Right renal cortex interstitium (tissue), 3 donors: ENCODE data around the gene MOCS1. TPM values are rescaled to one million over a fixed set of nuclear protein-coding genes. Genes with fewer than 3 reads are reported as not detected.
A peak's percentile ranks its signal among the peaks of the same experiment; 100 is the strongest.

Source experiments
- DNase-seq, 3 donors: peaks; one replicate each; pipeline ENCODE4 v3.0.0-alpha.2; 2013; ENCODE audit warnings: low read depth in 3 of 3, low spot score in 2 of 3
- polyA plus RNA-seq, 3 donors: library from polyadenylated mRNA; unstranded; fragments of 120-200 nt; gene quantifications; one replicate each; pipeline ENCODE4 v1.2.1, GENCODE V29; 2013; ENCODE audit not compliant: insufficient read length in 3 of 3

The MOCS1 gene
- polyA plus RNA-seq, 3 donors: 10.3 to 12.3 (median 10.6) TPM

DNA sequence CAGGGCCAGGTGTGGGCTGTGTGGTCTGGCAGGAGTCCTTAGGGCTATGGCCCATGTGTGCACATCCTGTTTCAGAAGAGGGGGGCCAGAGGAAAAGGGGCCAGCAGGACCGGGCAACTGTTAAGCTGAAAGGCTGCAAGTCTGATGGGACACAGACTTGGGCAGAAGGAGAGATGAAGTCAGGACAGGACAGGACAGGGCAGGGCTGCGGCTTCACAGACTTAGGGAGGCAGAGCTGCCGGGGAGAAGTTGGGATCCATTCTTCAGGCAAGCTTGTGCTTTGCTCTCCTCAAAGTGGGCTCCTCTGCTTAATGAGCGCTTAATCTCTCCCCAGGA, 28.7 kb downstream of the MOCS1 start:
- DNase-seq: no peak

DNA sequence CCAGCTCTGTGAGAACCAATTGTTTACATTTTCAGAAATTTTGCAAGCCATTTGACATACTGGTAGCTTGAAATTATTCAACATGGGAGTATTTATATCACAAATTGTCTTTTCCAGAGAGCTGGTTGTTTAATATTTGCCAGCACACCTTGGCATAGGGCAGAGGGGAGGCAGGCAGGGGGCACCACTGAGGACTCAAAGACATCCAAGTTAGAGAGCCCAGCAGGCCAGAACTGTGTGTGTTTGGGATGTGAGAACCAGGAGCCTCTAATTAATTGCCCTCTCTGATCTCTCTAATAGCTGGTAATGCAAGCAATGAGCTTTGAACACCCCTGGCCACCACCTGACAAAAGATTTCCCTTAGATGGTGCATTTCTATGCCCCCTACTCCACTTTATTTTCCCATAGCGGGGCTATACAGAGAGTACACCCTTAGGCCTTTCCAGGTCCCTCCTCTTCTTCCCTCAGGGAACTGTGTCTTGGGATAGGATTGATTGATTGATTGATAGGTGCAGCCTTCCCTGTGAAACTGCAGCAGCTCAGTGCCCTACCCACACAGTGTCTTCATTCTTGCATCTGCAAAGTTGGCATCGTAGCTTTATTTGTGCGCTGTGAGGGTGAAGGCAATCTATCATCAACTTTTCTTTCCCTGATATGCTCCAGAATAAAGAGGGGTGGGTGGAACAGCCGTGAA, 29.2 kb downstream of the MOCS1 start:
- no peak for DNase-seq

DNA sequence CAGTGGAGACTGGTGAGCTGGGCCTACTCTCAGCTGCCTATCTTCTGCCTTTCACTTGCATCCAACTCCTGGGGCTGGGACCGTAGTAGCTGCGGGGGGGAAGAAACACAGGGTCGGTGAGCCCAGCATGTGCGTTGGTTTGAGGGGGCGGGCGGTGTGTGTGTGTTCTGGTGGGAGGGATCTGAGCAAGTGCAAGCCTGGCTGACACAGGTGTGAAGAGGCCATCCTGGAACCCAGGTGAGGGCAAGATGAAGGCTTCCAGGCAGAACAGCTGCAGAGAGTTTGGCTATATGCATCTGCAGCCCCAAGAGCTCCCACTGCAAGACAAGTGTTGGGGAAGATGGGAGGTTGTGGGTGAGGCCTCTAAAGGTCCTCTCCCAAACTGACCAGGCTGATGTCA, 30.6 kb downstream of the MOCS1 start:
- no peak for DNase-seq

DNA sequence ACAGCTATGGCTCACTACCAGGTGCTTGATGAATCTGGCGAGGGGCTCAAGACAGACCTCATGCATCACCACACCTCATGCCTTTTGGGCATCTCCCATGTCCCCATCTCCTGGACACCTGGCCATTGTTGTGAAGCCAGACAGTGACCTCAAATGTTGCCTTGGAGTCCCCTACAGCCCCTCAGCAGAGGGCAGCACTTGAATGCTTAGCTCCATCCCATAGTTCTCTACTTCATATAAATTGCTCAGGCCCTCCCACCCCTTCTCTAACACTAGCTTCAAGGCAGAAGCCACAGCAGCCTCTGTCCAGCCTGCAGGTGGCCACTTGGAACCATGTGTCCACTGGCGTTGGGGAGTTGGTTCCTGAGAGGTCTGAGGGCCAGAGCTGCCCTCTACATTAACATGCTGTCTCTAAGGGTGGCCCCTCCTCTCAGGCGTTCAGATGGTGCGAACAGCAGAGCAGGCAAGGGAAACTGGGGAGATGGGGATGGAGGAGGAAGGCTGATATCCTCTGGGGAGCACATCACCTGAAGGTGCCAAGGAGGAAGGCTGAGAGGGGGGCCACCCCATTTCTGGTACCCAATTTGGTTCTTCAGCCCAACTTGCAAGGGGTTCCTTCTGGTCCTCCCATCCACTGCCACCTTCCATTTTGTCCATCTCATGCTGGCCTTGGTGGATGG, 31.3 kb downstream of the MOCS1 start:
- DNase-seq: no peak

- DNase-seq: no peak
These were observed 32.1 kb downstream of the MOCS1 start for GRCh38 chr6:39902136-39902535.

GRCh38 chr6:39901670-39902069, 32.6 kb downstream of the MOCS1 start:
- no peak for DNase-seq

DNA sequence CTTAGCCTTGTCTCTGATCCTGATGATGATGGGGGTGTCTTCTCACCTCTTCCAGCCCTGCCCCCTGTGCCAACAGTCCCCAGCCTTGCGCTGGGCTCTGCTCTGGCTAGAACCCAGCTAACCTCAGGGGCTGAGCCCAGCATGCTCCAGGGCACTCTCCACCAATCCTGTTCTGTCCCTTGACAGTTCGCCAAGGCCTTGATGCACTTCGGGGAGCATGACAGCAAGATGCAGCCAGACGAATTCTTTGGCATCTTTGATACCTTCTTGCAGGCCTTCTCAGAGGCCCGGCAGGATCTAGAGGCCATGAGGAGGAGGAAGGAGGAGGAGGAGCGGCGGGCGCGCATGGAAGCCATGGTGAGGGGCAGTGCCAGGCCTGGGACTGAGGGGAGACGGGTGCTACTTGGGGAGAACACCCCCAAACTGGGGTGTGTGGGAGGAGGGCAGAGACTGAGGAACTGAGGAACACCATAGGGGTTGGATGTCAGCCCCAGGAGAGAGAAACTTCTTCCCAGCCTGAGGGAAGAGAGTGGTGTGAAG, 33.1 kb downstream of the MOCS1 start:
- no peak for DNase-seq

- DNase-seq: no peak
These were observed 34.5 kb downstream of the MOCS1 start for GRCh38 chr6:39899554-39900295.

GRCh38 chr6:39898625-39899024, 35.6 kb downstream of the MOCS1 start:
- DNase-seq: no peak

GRCh38 chr6:39897698-39898097, 36.6 kb downstream of the MOCS1 start:
- no peak for DNase-seq

DNA sequence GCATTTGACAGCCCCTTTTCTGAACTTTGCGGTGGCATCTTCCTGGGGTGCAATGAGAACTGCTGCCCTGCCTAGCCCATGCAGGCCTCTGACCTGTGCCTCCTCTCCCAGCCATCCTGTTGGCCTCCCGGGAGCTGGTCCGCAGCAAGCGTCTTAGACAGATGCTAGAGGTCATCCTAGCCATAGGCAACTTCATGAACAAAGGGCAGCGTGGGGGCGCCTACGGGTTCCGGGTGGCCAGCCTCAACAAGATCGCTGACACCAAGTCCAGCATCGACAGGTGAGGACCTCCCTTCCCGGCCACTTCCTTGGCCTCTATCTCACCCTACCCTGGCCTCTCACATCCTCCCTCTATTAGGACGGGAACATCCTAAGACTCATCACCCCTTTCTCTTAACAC, 37.6 kb downstream of the MOCS1 start:
- DNase-seq: no peak

DNA sequence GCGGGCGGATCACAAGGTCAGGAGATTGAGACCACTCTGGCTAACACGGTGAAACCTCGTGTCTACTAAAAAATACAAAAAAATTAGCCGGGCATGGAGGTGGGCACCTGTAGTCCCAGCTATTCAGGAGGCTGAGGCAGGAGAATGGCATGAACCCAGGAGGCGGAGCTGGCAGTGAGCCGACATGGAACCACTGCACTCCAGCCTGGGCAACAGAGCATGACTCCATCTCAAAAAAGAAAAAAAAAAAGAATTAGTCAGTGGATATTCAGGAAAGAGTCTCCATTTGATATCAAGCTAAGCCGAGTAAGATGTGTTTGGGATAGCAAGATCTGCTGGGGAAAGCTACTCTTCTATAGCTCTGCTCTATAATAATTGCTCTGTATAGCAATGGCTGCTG, 41.0 kb downstream of the MOCS1 start:
- DNase-seq: no peak

GRCh38 chr6:39892490-39893129, 41.7 kb downstream of the MOCS1 start:
- peak in 2 of 3 donors; percentile 17 to 27 for DNase-seq

GRCh38 chr6:39891976-39892375, 42.3 kb downstream of the MOCS1 start:
- DNase-seq: no peak

- no peak for DNase-seq
These were observed 42.9 kb downstream of the MOCS1 start for GRCh38 chr6:39891353-39891752.

DNA sequence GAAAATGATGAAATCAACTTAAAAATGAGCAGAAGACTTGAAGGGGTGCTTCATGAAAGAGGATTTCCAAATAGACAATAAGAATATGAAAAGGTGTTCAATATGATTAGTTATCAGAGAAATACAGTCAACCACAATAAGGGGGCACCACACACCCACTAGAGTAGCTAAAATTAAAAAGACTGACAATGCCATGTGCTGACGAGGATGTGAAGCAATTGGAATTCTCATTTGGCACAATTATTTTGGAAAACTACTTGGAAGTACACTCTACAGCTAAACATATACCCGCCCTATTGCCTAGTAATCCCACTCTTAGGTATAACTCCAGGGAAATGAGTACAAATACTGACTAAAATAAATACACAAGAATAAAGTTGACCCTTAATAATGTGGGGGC, 45.0 kb downstream of the MOCS1 start:
- DNase-seq: no peak

DNA sequence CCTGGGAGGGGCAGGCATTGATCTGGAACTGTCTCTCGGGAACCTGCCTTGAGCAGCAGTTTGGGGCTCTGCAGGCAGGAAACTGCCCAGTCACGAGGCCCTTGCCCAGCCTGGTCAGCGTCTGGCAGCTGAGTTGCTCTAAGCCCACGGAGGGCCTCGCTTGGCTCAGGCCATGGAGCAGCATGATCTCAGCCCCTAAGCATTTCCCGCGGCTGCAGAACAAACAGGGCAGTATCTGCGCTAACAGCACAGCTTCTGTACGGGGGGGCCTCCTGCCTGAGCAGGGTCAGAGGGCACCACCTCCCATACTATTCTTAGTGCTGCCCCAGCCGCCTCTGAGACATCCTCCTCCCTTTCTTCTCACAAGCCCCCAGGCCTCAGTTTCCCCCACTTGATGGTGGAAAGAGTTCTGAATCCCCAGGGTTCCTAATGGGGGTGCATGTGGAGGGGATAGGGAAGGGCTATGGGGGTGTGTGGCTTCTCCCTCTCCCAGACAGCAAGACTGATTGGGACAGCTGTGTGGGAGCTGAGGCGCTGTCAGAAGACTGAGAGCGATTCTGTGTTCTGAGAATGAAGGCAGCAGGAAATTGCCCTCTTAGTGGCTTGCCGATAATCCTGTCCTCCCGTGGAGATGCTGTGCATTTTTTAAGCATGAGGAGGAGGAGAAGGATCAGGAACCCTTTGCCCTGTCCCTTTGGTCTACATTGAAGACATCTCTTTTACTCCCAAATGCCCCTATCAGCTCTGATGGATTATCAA, 46.4 kb downstream of the MOCS1 start:
- DNase-seq: peak in 2 of 3 donors; percentile 12 to 32

DNA sequence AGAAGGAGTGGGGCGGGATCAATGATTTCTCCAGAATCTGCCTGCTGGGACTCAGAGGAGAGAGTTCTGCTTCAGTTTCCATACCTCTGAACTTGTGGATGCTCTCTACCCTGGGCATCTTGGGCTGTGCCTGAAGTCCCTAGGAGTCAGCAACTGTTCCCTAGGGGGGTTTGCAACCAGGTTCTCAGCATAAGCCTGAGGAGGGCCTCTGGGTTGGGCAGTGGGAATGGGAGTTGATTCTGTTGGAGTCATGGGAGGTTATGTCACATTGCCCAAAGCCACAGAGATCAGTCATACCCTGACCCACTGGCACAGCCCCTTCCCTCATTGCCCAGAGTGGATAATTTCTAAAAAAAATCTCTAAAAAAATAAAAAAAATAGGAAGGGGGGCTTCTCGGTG, 47.4 kb downstream of the MOCS1 start:
- no peak for DNase-seq

DNA sequence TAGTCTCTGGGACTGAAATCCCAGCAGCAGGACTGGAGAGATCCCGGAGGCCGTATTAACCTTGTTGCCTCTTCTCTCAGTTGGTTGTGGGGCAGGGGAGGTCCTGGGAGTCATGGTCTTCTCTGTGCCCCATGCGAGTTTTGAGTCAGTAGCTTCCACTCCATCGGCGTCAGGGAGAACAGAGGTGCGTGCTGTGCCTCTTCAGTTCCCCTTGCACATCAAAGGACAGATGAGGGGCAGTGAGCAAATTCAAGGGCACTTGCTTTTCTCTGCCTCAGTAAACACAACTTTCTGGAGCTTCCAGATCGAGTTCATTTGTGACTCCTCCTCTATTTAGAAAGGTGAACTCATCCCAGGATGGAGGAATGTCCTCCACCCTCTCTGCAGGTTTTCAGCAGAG, 48.6 kb downstream of the MOCS1 start:
- no peak for DNase-seq

- DNase-seq: no peak
These were observed 49.6 kb downstream of the MOCS1 start for GRCh38 chr6:39884696-39885095.

DNA sequence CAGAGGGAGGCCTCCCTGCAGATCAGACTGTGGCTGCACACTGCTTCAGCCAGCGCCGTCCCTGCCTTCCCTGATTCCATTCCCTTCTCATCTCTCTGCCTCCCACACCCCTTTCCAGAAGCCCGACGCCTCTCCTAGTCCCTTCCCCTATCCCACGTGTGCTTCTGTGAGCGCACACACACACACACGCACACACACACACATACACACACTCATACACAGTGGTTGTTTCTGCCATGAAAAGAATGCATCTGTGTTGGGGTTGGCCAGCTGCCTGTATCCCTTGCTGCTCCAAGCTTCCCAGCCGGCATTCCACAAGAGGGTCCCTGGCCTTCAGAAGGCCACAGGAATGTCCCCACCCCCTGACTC, 51.7 kb downstream of the MOCS1 start:
- DNase-seq: peak; percentile 61 to 81 (median 75)
